ENCODE measurements around the gene NBEAL2. TPM values are rescaled to one million over a fixed set of nuclear protein-coding genes. Genes with fewer than 3 reads are reported as not detected.

Gene NBEAL2
- total RNA-seq, 2 donors from 2014 or later: 75.7 to 122 TPM

- H3K36me3 Mint-ChIP-seq: peaks cover 0 to 7% of the 10 kb centered on the region in 2 donors
- no peaks in the 10 kb centered on the region for H3K9me3 Mint-ChIP-seq
- peak; percentile 87 to 93 for ATAC-seq
- H3K27ac Mint-ChIP-seq: peak overlapping the region in 1 of 2 donors; percentile 88
- peak; percentile 68 to 83 for DNase-seq (ENCODE audit: low spot score in 2 of 2)
Measured at GRCh38 chr3:47009225-47010110, 30.0 kb downstream of the NBEAL2 start.

GRCh38 chr3:47010111-47010712, 30.7 kb downstream of the NBEAL2 start:
- Mint-ChIP-seq H3K9me3 (no peaks in the 10 kb centered on the region), H3K36me3 (peaks cover 0 to 7% of the 10 kb centered on the region in 2 donors), H3K27ac (peak overlapping the region in 1 of 2 donors; percentile 88)
- DNase-seq (ENCODE audit: low spot score in 2 of 2): no peak
- no peak for ATAC-seq

GRCh38 chr3:47010910-47011309, 31.4 kb downstream of the NBEAL2 start:
- Mint-ChIP-seq H3K36me3 (peaks cover 0 to 7% of the 10 kb centered on the region in 2 donors), H3K27ac (peak overlapping the region in 1 of 2 donors; percentile 88), H3K9me3 (no peaks in the 10 kb centered on the region)
- no peak for ATAC-seq
- peak in 1 of 2 donors; percentile 53 for DNase-seq (ENCODE audit: low spot score in 2 of 2)

- no peak for DNase-seq (ENCODE audit: low spot score in 2 of 2)
- peak overlapping the region in 1 of 2 donors; percentile 88 for H3K27ac Mint-ChIP-seq
Measured at GRCh38 chr3:47011371-47011770, 31.9 kb downstream of the NBEAL2 start.

GRCh38 chr3:47012342-47013230, 33.1 kb downstream of the NBEAL2 start:
- peak in 1 of 2 donors; percentile 54 for DNase-seq (ENCODE audit: low spot score in 2 of 2)
- peak overlapping the region; percentile 3 to 65 for H3K27ac Mint-ChIP-seq
- no peaks in the 10 kb centered on the region for H3K9me3 Mint-ChIP-seq
- no peak for ATAC-seq
- peaks cover under 1 to 16% of the 10 kb centered on the region in 2 donors for H3K36me3 Mint-ChIP-seq

More at GRCh38 chr3:47011371-47011770, 31.9 kb downstream of the NBEAL2 start:
- no peak for ATAC-seq
- no peaks in the 10 kb centered on the region for H3K9me3 Mint-ChIP-seq
- H3K36me3 Mint-ChIP-seq: peaks cover 0 to 7% of the 10 kb centered on the region in 2 donors

- Mint-ChIP-seq H3K27ac (peak overlapping the region in 1 of 2 donors; percentile 3), H3K36me3 (peaks cover 6 to 22% of the 10 kb centered on the region in 2 donors), H3K9me3 (no peaks in the 10 kb centered on the region)
- DNase-seq (ENCODE audit: low spot score in 2 of 2) (no peak), ATAC-seq (no peak)
Measured at GRCh38 chr3:47013231-47013630, 33.8 kb downstream of the NBEAL2 start.

GRCh38 chr3:47014036-47014435, 34.6 kb downstream of the NBEAL2 start:
- ATAC-seq (no peak), DNase-seq (ENCODE audit: low spot score in 2 of 2) (no peak)
- H3K36me3 Mint-ChIP-seq: peaks cover 11 to 31% of the 10 kb centered on the region in 2 donors
- H3K9me3 Mint-ChIP-seq: no peaks in the 10 kb centered on the region
- H3K27ac Mint-ChIP-seq: peak overlapping the region; percentile 3 to 29

- ATAC-seq (no peak), DNase-seq (ENCODE audit: low spot score in 2 of 2) (no peak)
- peak overlapping the region in 1 of 2 donors; percentile 70 for H3K27ac Mint-ChIP-seq
- no peaks in the 10 kb centered on the region for H3K9me3 Mint-ChIP-seq
- H3K36me3 Mint-ChIP-seq: peaks cover 12 to 28% of the 10 kb centered on the region in 2 donors
Measured at GRCh38 chr3:47015151-47015550, 35.7 kb downstream of the NBEAL2 start.

GRCh38 chr3:47016086-47016933, 36.8 kb downstream of the NBEAL2 start:
- H3K27ac Mint-ChIP-seq: peak overlapping the region; percentile 85 to 94
- DNase-seq (ENCODE audit: low spot score in 2 of 2): no peak
- no peaks in the 10 kb centered on the region for H3K9me3 Mint-ChIP-seq
- H3K36me3 Mint-ChIP-seq: peaks cover 12 to 24% of the 10 kb centered on the region in 2 donors
- ATAC-seq: no peak

- Mint-ChIP-seq H3K9me3 (no peaks in the 10 kb centered on the region), H3K27ac (peak overlapping the region; percentile 85 to 94), H3K36me3 (peaks cover 12 to 24% of the 10 kb centered on the region in 2 donors)
- peak; percentile 71 to 82 for ATAC-seq
- peak; percentile 34 to 69 for DNase-seq (ENCODE audit: low spot score in 2 of 2)
Measured at GRCh38 chr3:47016934-47017435, 37.5 kb downstream of the NBEAL2 start.

- Mint-ChIP-seq H3K9me3 (no peaks in the 10 kb centered on the region), H3K36me3 (peaks cover 12 to 24% of the 10 kb centered on the region in 2 donors), H3K27ac (peak overlapping the region; percentile 67 to 94)
- ATAC-seq (no peak), DNase-seq (ENCODE audit: low spot score in 2 of 2) (no peak)
Measured at GRCh38 chr3:47017504-47018268, 38.2 kb downstream of the NBEAL2 start.

- DNase-seq (ENCODE audit: low spot score in 2 of 2) (no peak), ATAC-seq (no peak)
- no peaks in the 10 kb centered on the region for H3K9me3 Mint-ChIP-seq
- H3K27ac Mint-ChIP-seq: peak overlapping the region in 1 of 2 donors; percentile 94
- peaks cover 12 to 24% of the 10 kb centered on the region in 2 donors for H3K36me3 Mint-ChIP-seq
Measured at GRCh38 chr3:47018269-47018611, 38.8 kb downstream of the NBEAL2 start.

- DNase-seq (ENCODE audit: low spot score in 2 of 2) (peak in 1 of 2 donors; percentile 49), ATAC-seq (peak; percentile 80 to 91)
- Mint-ChIP-seq H3K27ac (peak overlapping the region in 1 of 2 donors; percentile 94), H3K36me3 (peaks cover 12 to 24% of the 10 kb centered on the region in 2 donors), H3K9me3 (no peaks in the 10 kb centered on the region)
Measured at GRCh38 chr3:47019201-47019600, 39.7 kb downstream of the NBEAL2 start.

- Mint-ChIP-seq H3K27ac (peak overlapping the region in 1 of 2 donors; percentile 94), H3K9me3 (no peaks in the 10 kb centered on the region), H3K36me3 (peaks cover 12 to 24% of the 10 kb centered on the region in 2 donors)
- ATAC-seq: no peak
- DNase-seq (ENCODE audit: low spot score in 2 of 2): no peak
Measured at GRCh38 chr3:47020311-47020710, 40.8 kb downstream of the NBEAL2 start.

GRCh38 chr3:47022641-47023071, 43.2 kb downstream of the NBEAL2 start:
- Mint-ChIP-seq H3K9me3 (no peaks in the 10 kb centered on the region), H3K36me3 (peaks cover 11 to 24% of the 10 kb centered on the region in 2 donors), H3K27ac (no peak overlapping the region)
- no peak for DNase-seq (ENCODE audit: low spot score in 2 of 2)
- no peak for ATAC-seq
